Mammary epithelial cell (primary cell): ENCODE data around the gene SPATA31A6.
"Not testable (repeated sequence)": the region's sequence is repeated elsewhere in the genome, so short reads cannot be mapped to it uniquely, and the experiment has no call there.

Source experiments
- EZH2 ChIP-seq: IDR thresholded peaks from 2 replicates; pipeline ENCODE4 v1.6.1; 2012; ENCODE audit warnings: low read length, inconsistent platforms, borderline replicate concordance
- TF ChIP-seq, protein P1 (sequence below), 2 donors: IDR thresholded peaks in 1 of 2; conservative IDR thresholded peaks in 1 of 2; 2 replicates each; pipeline ENCODE4 v1.5.1; 2011 to 2012; ENCODE audit warnings: inconsistent platforms in 2 of 2, low read length in 2 of 2, mild to moderate bottlenecking in 2 of 2, control low read depth in 1 of 2, low read depth in 1 of 2; ENCODE audit not compliant: insufficient read depth in 1 of 2; ENCODE audit errors: extremely low read depth in 1 of 2

DNA sequence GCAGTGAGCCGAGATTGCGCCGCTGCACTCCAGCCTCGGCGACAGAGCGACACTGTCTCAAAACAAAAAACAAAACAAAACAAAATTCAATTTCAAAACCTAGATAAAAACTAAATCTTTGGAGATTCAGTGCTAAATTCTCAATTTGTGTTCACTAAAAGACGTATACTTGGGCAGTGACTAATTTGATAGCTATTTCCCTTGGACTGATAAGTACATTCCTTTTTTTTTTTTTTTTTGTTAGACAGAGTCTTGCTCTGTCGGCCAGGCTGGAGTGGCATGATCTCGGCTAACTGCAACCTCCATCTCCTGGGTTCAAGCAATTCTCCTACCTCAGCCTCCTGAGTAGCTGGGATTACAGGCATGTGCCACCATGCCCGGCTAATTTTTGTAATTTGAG, 39.8 kb downstream of the SPATA31A6 start:
- TF ChIP-seq, protein P1, sequence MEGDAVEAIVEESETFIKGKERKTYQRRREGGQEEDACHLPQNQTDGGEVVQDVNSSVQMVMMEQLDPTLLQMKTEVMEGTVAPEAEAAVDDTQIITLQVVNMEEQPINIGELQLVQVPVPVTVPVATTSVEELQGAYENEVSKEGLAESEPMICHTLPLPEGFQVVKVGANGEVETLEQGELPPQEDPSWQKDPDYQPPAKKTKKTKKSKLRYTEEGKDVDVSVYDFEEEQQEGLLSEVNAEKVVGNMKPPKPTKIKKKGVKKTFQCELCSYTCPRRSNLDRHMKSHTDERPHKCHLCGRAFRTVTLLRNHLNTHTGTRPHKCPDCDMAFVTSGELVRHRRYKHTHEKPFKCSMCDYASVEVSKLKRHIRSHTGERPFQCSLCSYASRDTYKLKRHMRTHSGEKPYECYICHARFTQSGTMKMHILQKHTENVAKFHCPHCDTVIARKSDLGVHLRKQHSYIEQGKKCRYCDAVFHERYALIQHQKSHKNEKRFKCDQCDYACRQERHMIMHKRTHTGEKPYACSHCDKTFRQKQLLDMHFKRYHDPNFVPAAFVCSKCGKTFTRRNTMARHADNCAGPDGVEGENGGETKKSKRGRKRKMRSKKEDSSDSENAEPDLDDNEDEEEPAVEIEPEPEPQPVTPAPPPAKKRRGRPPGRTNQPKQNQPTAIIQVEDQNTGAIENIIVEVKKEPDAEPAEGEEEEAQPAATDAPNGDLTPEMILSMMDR (conservative IDR thresholded peaks at IDR 0.05 in 1 of 2, IDR thresholded peaks at IDR 0.05 in 1 of 2; ENCODE audit: extremely low read depth in 1 of 2, insufficient read depth in 1 of 2, low read depth in 1 of 2, low read length in 2 of 2), result not testable (repeated sequence)
- not testable (repeated sequence) for TF ChIP-seq EZH2
